BLaER1 (cell line): ENCODE measurements around the gene KCNIP3.
A peak's percentile ranks its signal among the peaks of the same experiment; 100 is the strongest.

Source experiments
- H3K27ac ChIP-seq: shearing (Covaris generic); formaldehyde crosslinking; 2 replicates; pipeline ENCODE4 v1.8.1; 2022
- H3K27me3 ChIP-seq: shearing (Covaris generic); formaldehyde crosslinking; 2 replicates; pipeline ENCODE4 v1.8.1; 2022
- H3K36me3 ChIP-seq: shearing (Covaris generic); formaldehyde crosslinking; 2 replicates; pipeline ENCODE4 v1.8.1; 2022
- H3K4me1 ChIP-seq: shearing (Covaris generic); formaldehyde crosslinking; 2 replicates; pipeline ENCODE4 v1.8.1; 2022
- H3K4me2 ChIP-seq: shearing (Covaris generic); formaldehyde crosslinking; 2 replicates; pipeline ENCODE4 v1.8.1; 2022
- H3K4me3 ChIP-seq: shearing (Covaris generic); formaldehyde crosslinking; 2 replicates; pipeline ENCODE4 v1.8.1; 2022
- H3K9ac ChIP-seq: shearing (Covaris generic); formaldehyde crosslinking; 2 replicates; pipeline ENCODE4 v1.8.1; 2022
- H3K9me3 ChIP-seq: shearing (Covaris generic); formaldehyde crosslinking; 2 replicates; pipeline ENCODE4 v1.8.1; 2022
- H4K20me1 ChIP-seq: shearing (Covaris generic); formaldehyde crosslinking; 2 replicates; pipeline ENCODE4 v1.8.1; 2022
- Cebpa-rat ChIP-seq: shearing (Covaris generic); IDR thresholded peaks from 2 replicates; pipeline ENCODE4 v1.8.1; 2022

The KCNIP3 gene

DNA sequence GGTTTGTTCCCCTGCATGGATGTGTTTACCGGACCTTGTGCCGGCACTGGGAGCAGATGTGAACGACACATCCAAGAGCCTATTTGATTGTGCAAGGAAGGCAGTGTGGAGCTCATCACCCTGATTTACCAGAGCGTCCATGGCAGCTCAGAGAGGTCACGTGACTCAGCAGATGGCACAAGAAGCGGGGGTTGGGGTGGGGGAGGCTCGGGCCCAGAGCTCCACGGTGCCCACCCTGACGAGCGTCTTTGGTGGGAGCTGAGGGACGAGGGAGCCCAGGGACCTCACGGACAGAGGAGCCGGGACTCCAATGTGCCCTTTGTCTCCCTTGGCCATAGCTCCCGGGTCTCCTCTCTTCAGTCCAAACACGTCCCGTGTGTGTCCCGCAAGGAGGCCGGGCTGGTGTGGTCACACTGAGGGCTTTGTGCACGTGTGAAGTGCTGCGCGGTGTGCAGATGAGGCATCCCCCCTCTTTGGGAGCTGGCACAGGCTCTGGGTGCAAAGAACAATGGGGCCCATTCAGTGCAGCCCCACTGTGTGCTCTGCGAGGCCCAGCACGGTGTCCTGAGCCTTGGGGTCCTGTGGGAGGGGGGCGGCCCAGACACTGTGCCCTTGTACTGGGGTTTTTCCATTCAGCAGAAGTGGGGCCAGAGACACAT lies 15.5 kb downstream of the KCNIP3 start:
- no peaks in the 10 kb centered on the region for H3K9me3 ChIP-seq
- no peak for TF ChIP-seq Cebpa-rat
- no peak overlapping the region for H3K4me2 ChIP-seq
- no peak overlapping the region for H3K4me3 ChIP-seq
- H3K27me3 ChIP-seq, result peaks cover 33% of the 10 kb centered on the region
- H3K36me3 ChIP-seq, result no peaks in the 10 kb centered on the region
- H3K9ac ChIP-seq, result no peak overlapping the region
- H3K27ac ChIP-seq, result no peak overlapping the region
- H3K4me1 ChIP-seq, result peaks cover 29% of the 10 kb centered on the region
- peaks cover 62% of the 10 kb centered on the region for H4K20me1 ChIP-seq

DNA sequence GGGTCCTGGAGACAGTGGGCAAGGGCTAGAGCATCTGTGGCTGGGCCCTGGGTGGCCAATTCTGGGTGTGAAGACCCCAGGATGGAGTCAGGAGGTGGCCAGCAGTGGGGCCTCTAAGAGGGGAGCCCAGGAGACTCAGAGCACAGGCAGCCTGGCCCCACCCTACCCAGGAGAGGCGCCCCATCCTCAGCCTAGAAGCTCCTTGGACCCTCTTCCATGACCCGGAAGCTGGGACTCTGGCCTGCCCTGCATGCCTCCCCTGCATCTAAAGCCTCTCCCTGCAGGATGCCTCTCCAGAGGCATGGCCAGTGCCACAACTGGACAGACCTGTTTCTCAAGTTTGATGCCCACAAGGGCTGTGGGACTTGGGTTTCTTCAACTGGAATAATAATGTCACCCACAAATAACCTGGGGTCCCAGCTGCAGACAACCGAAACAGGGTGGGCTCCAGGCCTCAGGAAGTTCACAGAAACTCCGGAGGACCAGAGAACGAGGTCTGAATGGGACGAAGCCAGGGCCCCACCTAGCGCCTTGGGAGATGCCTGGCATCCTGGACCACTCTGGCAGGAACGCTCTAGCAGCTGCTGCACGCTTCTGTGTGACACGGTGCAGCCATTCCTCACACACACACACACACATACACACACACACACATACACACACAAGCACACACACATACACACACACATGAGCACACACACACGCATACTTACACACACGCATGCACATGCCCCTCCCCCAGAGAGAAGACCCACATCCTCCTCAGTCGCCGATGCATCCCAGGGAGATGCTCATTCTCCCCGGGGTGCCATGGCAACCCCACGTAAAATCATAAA lies 16.4 kb downstream of the KCNIP3 start:
- no peak overlapping the region for H3K9ac ChIP-seq
- H3K27ac ChIP-seq, result no peak overlapping the region
- peaks cover 30% of the 10 kb centered on the region for H3K27me3 ChIP-seq

DNA sequence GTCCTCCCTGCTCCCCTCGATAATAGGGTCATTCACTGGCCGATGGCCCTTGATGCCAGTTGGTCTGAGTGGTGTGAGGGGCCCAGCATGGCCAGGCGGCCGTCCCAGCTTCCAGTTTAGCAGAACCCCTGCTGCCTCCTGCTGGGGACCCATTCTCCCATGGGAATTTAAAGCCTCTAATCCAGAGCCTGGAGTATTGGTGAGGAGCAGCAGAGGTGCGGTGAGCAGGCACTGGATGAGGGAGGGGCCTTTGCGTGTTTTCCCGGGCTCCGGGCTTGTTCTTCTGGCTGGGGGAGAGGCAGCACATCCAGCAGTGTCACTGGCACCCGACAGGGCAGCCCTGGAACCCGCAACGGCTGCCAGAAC lies 17.4 kb downstream of the KCNIP3 start:
- no peak for TF ChIP-seq Cebpa-rat
- Histone ChIP-seq H4K20me1 (peaks cover 48% of the 10 kb centered on the region), H3K36me3 (no peaks in the 10 kb centered on the region), H3K4me2 (no peak overlapping the region), H3K27ac (no peak overlapping the region), H3K27me3 (peaks cover 24% of the 10 kb centered on the region), H3K4me3 (no peak overlapping the region), H3K9me3 (no peaks in the 10 kb centered on the region), H3K4me1 (peaks cover 29% of the 10 kb centered on the region), H3K9ac (no peak overlapping the region)

More for the DNA sequence above, 16.4 kb downstream of the KCNIP3 start:
- Histone ChIP-seq H4K20me1 (peaks cover 56% of the 10 kb centered on the region), H3K36me3 (no peaks in the 10 kb centered on the region), H3K4me3 (no peak overlapping the region), H3K4me2 (no peak overlapping the region), H3K9me3 (no peaks in the 10 kb centered on the region), H3K4me1 (peaks cover 29% of the 10 kb centered on the region)
- no peak for TF ChIP-seq Cebpa-rat

DNA sequence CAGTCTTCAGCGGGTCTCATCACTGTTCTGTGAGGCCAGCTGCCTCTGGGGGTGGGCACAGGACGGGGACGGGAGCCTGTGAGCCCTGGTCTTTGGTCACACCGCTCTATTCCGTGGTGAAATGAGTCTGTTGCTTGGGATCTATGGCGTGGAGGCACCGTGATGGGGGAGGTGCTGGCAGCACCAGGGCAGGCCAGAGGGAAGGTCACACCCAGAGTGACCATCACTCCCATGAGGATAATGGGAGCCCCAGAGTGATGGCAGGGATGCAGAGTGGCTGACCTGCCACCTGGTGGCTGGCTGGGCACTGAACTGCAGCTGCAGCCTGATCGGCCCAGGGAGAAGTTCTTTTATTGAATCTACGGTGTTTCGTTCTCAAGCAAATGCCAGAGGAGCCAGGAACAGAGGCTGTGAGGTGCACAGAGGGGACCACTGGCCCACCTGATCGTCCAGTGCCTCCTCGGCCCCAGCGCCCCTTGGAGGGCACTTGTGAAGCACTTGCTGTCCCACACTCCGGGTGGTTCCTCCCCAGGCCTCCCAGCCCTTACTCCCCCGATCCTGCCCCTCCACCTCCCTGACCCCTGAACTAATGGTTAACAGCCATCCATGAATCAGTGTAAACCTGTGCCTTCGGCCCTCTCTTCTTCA lies 17.9 kb downstream of the KCNIP3 start:
- peaks cover 42% of the 10 kb centered on the region for H4K20me1 ChIP-seq
- H3K4me1 ChIP-seq, result peaks cover 24% of the 10 kb centered on the region
- H3K4me3 ChIP-seq, result no peak overlapping the region
- TF ChIP-seq Cebpa-rat, result no peak
- H3K9ac ChIP-seq, result no peak overlapping the region
- no peak overlapping the region for H3K27ac ChIP-seq
- H3K4me2 ChIP-seq, result no peak overlapping the region
- no peaks in the 10 kb centered on the region for H3K36me3 ChIP-seq
- H3K27me3 ChIP-seq, result peaks cover 20% of the 10 kb centered on the region
- no peaks in the 10 kb centered on the region for H3K9me3 ChIP-seq

DNA sequence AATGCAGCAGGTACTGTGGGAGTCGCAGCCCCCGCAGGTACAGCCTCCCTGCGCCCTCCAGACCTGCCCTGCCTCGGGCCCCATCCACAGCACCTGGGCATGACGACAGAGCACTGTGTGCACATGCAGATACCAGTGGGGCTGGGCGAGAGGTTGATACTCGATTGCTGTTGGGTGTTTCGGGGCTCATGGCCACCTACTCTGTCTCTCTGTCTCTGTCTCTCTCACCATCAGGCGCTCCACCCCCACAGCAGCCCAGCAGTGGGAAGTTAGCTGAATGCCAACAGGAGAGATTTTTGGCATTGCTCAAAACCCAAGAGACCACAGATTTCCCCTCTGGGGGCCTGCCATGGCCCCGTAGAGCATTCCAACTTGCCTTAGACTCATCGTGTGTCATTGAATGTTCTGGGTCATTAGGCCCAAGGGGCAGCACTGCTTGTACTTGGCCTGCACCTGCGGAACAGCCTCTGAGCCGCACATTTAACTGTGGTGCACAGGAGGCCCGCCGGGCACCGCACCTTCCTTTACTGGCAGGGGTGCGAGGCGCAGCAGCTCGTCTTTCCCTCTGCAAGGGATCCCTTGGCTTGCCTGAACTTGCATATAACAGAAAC lies 18.8 kb downstream of the KCNIP3 start:
- Histone ChIP-seq H4K20me1 (peaks cover 34% of the 10 kb centered on the region), H3K27ac (no peak overlapping the region), H3K9ac (no peak overlapping the region), H3K4me1 (peaks cover 16% of the 10 kb centered on the region), H3K4me2 (peak overlapping the region; percentile 65), H3K27me3 (peaks cover 18% of the 10 kb centered on the region), H3K36me3 (no peaks in the 10 kb centered on the region), H3K9me3 (no peaks in the 10 kb centered on the region), H3K4me3 (no peak overlapping the region)
- TF ChIP-seq Cebpa-rat, result no peak

DNA sequence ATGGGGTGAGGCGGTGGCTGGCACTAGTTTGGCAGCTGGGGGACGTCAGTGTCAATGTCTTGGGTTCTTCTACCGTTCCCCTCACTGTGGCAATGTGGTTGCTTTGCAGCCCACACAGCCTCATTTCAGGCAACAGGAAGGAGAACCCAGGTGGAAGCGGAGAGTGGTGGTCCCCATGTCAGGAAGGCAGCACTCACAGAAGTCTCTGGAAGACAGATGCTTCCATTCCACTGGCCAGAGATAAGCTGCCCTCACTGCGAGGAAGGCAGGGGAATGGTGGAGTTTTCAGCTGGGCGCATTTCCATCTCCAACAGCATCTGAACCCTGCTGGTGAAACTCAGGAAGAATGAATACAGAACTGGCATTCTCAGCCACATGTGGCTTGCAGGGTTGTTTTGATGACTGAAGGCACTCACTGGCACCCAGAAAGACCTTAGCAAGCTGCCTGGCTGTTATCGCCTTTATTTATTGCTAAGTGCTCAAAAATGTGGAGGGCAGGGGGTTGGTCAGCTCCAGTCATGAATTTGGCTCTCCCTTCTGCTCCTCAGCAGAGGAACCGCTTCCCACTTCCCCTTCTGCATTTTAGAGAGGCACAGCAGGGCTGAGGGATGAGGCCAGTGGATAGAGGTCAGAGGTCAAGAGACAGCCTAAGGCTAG lies 19.4 kb downstream of the KCNIP3 start:
- no peaks in the 10 kb centered on the region for H3K9me3 ChIP-seq
- no peak overlapping the region for H3K4me3 ChIP-seq
- peaks cover 11% of the 10 kb centered on the region for H3K27me3 ChIP-seq
- H4K20me1 ChIP-seq, result peaks cover 27% of the 10 kb centered on the region
- H3K4me2 ChIP-seq, result peak overlapping the region; percentile 65
- no peak overlapping the region for H3K27ac ChIP-seq
- H3K4me1 ChIP-seq, result peaks cover 11% of the 10 kb centered on the region
- no peaks in the 10 kb centered on the region for H3K36me3 ChIP-seq
- H3K9ac ChIP-seq, result no peak overlapping the region
- no peak for TF ChIP-seq Cebpa-rat

DNA sequence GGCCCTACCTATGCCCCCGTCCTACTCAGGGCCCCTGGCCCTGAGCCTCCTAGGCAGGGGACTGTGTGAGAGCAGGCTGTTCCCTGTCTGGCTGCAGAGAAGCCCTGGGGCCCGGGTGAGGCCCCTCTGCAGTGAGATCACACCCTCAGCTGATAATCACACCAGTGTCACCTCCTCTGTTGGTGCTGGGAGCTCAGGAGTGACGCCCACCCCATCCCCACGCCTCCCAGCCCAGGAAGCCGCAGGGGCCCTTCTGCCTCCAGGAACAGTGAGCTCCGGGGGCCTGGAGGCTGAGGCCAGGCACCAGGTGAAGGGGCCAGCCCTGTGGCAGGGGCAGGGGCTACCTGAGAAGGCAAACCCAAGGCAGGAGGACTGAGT lies 20.0 kb downstream of the KCNIP3 start:
- TF ChIP-seq Cebpa-rat, result no peak
- no peak overlapping the region for H3K4me2 ChIP-seq
- H3K27ac ChIP-seq, result no peak overlapping the region
- H3K9me3 ChIP-seq, result no peaks in the 10 kb centered on the region
- H3K36me3 ChIP-seq, result no peaks in the 10 kb centered on the region
- peaks cover 22% of the 10 kb centered on the region; the same call in 1 of the 2 replicates for H4K20me1 ChIP-seq
- H3K4me3 ChIP-seq, result no peak overlapping the region
- no peak overlapping the region for H3K9ac ChIP-seq
- peaks cover 11% of the 10 kb centered on the region for H3K4me1 ChIP-seq
- H3K27me3 ChIP-seq, result peaks cover 6% of the 10 kb centered on the region; the same call in 1 of the 2 replicates

DNA sequence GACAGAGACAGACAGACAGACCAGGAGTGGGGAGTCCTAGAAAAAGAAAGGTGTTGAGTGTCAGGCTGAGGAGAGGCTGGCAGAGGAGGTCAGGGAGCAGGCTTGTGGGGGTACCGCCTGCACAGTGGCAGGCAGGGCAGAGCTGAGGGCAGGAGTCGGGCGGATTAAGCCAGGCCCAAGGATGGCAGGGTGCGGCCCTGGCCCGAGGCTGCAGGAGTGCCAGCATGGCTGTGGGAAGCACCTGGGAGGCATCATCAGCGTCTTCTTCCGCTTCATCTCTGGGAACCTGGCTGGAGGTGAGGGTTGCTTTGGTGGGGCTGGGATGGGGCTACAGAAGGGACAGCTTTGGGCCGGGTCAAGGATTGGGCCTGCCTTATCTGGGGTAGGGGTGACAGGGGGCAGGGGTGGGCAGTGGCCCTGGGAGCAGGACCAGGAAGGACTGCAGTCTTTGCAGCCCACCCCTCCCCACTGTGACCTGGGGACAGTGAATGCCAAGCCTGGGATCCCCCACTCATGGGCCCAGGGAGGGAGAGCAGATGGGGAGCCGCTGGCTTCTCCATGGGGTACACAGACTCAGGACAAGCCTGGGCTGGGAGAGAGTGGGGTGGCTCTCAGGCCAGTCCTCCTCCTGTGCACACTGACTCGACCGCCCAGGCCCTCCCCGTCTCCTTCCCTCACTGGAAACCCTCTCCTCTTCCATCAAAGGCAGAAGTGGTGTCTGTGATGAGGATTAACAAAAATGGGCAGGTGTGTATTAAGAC lies 20.7 kb downstream of the KCNIP3 start:
- Histone ChIP-seq H3K9ac (no peak overlapping the region), H3K4me3 (no peak overlapping the region), H3K27me3 (0 out of 2 replicates have a peak, but pooled peaks cover 6% of the 10 kb centered on the region), H4K20me1 (peaks cover 17% of the 10 kb centered on the region; the same call in 1 of the 2 replicates), H3K4me1 (peaks cover 11% of the 10 kb centered on the region), H3K9me3 (no peaks in the 10 kb centered on the region), H3K27ac (no peak overlapping the region), H3K4me2 (no peak overlapping the region), H3K36me3 (no peaks in the 10 kb centered on the region)
- TF ChIP-seq Cebpa-rat, result no peak
